Activated gamma-delta T cell treated with anti-CD3 and anti-CD28 coated beads, Interleukin-2, amount 50 U/mL, for 16 hours (primary cell): ENCODE data around the gene SETD3.

Source experiments
- DNase-seq: peaks from one replicate; pipeline ENCODE4 v3.0.0-alpha.2; 2020; ENCODE audit warnings: low read depth

SETD3 gene

GRCh38 chr14:99516871-99517642, 36.4 kb upstream of the SETD3 start:
- no peak for DNase-seq

GRCh38 chr14:99516156-99516870, 35.7 kb upstream of the SETD3 start:
- DNase-seq, result no peak

GRCh38 chr14:99515301-99516155, 34.9 kb upstream of the SETD3 start:
- DNase-seq, result no peak

- DNase-seq, result no peak
Measured at GRCh38 chr14:99514552-99515300, 34.1 kb upstream of the SETD3 start.

GRCh38 chr14:99513946-99514551, 33.4 kb upstream of the SETD3 start:
- no peak for DNase-seq

GRCh38 chr14:99513183-99513694, 32.6 kb upstream of the SETD3 start:
- no peak for DNase-seq

GRCh38 chr14:99512571-99513182, 32.0 kb upstream of the SETD3 start:
- no peak for DNase-seq

- DNase-seq, result no peak
Measured at GRCh38 chr14:99512110-99512449, 31.4 kb upstream of the SETD3 start.

GRCh38 chr14:99511421-99512109, 30.9 kb upstream of the SETD3 start:
- DNase-seq, result no peak

- no peak for DNase-seq
Measured at GRCh38 chr14:99510556-99511139, 30.0 kb upstream of the SETD3 start.

- no peak for DNase-seq
Measured at GRCh38 chr14:99509871-99510555, 29.4 kb upstream of the SETD3 start.

GRCh38 chr14:99508896-99509629, 28.4 kb upstream of the SETD3 start:
- no peak for DNase-seq

GRCh38 chr14:99507860-99508640, 27.4 kb upstream of the SETD3 start:
- no peak for DNase-seq

GRCh38 chr14:99506276-99506675, 25.6 kb upstream of the SETD3 start:
- no peak for DNase-seq

- DNase-seq, result no peak
Measured at GRCh38 chr14:99505089-99505488, 24.4 kb upstream of the SETD3 start.

- no peak for DNase-seq
Measured at GRCh38 chr14:99503848-99504453, 23.3 kb upstream of the SETD3 start.

- DNase-seq, result no peak
Measured at GRCh38 chr14:99502989-99503421, 22.3 kb upstream of the SETD3 start.
